Gastrocnemius medialis (tissue), 4 donors: ENCODE results near the gene EEF1G.

Experiments
- CTCF ChIP-seq, 5 experiments: fragments of 450-650 bp in 3 of 5; fragments of 200-600 bp in 2 of 5; sonication (generic) in 2 of 5; IDR thresholded peaks in 4 of 5; conservative IDR thresholded peaks in 1 of 5; 1 replicate in 4 of 5; 2 replicates in 1 of 5; pipeline ENCODE4 v1.5.1; 2016 to 2019; ENCODE audit warnings: antibody characterized with exemption in 5 of 5, mild to moderate bottlenecking in 3 of 5, moderate library complexity in 3 of 5
- POLR2A ChIP-seq, 2 donors: fragments of 450-650 bp; IDR thresholded peaks; one replicate each; pipeline ENCODE4 v1.6.1; 2017; ENCODE audit warnings: antibody characterized with exemption in 2 of 2, mild to moderate bottlenecking in 2 of 2, moderate library complexity in 2 of 2

DNA sequence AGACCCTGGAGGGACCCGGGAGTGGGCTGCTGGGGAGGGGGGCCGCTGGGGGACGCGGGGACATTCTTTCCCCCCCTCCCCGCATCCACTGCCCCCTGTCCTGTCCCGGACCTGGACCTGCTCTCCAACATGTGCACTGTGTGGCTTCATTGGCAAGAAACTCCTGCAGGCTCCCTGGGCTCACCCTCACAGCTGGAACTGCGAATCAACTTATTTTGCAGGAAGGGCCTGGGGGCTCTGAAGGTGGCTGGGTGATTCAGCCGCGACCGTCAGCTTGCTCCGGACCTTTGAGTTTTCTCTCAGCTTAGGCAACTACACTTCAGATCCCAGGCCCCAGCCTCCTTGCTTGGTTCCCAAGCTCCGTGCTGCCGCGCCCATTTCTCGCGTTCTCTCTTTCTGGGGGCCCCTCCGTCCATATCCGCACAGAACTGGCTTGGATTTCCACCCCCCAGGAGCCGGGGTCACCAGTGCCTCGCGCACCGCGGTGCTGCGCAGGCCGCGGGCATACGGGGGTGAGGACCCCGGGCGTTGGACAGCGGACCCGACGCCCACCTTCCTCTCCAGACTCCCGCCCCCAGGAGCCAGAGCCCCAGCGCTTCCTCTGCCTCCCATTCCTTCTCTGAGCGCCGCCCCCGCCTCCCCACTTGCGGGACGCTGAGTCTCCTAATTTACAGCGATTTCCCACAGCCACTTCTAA, 26.6 kb downstream of the EEF1G start:
- TF ChIP-seq POLR2A (IDR thresholded peaks at IDR 0.05) (no peak), CTCF (IDR thresholded peaks at IDR 0.05 in 4 of 5, conservative IDR thresholded peaks at IDR 0.05 in 1 of 5) (no peak)
